ENCODE results near the gene COL4A3. TPM values are rescaled to one million over a fixed set of nuclear protein-coding genes. Genes with fewer than 3 reads are reported as not detected.
"Not testable (repeated sequence)": the region's sequence is repeated elsewhere in the genome, so short reads cannot be mapped to it uniquely, and the experiment has no call there.

The COL4A3 gene
- total RNA-seq, 2 donors from 2014 or later = 1.6 to 16.5 TPM

- Histone ChIP-seq H3K9me3 (no peaks in the 10 kb centered on the region), H3K4me1 (peaks cover 20% of the 10 kb centered on the region), H3K4me3 (no peak overlapping the region), H3K27ac (no peak overlapping the region), H3K27me3 (no peaks in the 10 kb centered on the region), H3K36me3 (replicated peaks in 1 of 2; ENCODE audit: insufficient read depth in 1 of 2, low read depth in 2 of 2) (no peaks in the 10 kb centered on the region)
- TF ChIP-seq CTCF (IDR thresholded peaks at IDR 0.05) = no peak
- TF ChIP-seq POLR2A (IDR thresholded peaks at IDR 0.05) = no peak
- intact Hi-C loops (cut with DNase I) = no loop called here
- 62 to 63% methylated on average over 2 of the region's 2 CpGs for WGBS, 2 donors
- no peak for DNase-seq
- no peak for ATAC-seq
Observed at GRCh38 chr2:227160164-227160563, 4.3 kb upstream of the COL4A3 start.

- no peaks in the 10 kb centered on the region for H3K36me3 ChIP-seq (replicated peaks in 1 of 2; ENCODE audit: insufficient read depth in 1 of 2, low read depth in 2 of 2)
- H3K4me3 ChIP-seq = no peak overlapping the region
- DNase-seq (no peak), ATAC-seq (no peak)
- no peaks in the 10 kb centered on the region for H3K27me3 ChIP-seq
- H3K4me1 ChIP-seq = peaks cover 23% of the 10 kb centered on the region
- no peak for TF ChIP-seq CTCF (IDR thresholded peaks at IDR 0.05)
- no peak for TF ChIP-seq POLR2A (IDR thresholded peaks at IDR 0.05)
- no peaks in the 10 kb centered on the region for H3K9me3 ChIP-seq
- intact Hi-C loops (cut with DNase I) = no loop called here
- H3K27ac ChIP-seq = no peak overlapping the region
Observed at GRCh38 chr2:227161947-227162346, 2.5 kb upstream of the COL4A3 start.

GRCh38 chr2:227163485-227163997 lies 883 bp upstream of the COL4A3 start:
- Histone ChIP-seq H3K9me3 (no peaks in the 10 kb centered on the region), H3K4me1 (peaks cover 23% of the 10 kb centered on the region), H3K4me3 (peak overlapping the region; percentile 69 to 74), H3K36me3 (replicated peaks in 1 of 2; ENCODE audit: insufficient read depth in 1 of 2, low read depth in 2 of 2) (no peaks in the 10 kb centered on the region), H3K27ac (peak overlapping the region in 3 of 4 donors; percentile 56 to 67 (median 64)), H3K27me3 (no peaks in the 10 kb centered on the region)
- WGBS, 2 donors = 0 to 2% methylated on average over 16 to 20 of the region's 20 CpGs
- DNase-seq (peak; percentile 19 to 53 (median 21)), ATAC-seq (peak; percentile 48)
- no peak for TF ChIP-seq CTCF (IDR thresholded peaks at IDR 0.05)
- TF ChIP-seq POLR2A (IDR thresholded peaks at IDR 0.05) = peak in 1 of 3 donors; percentile 14
- intact Hi-C loops (cut with DNase I) = no loop called here

GRCh38 chr2:227164763-227165291 lies 403 bp downstream of the COL4A3 start:
- Histone ChIP-seq H3K4me1 (peaks cover 23% of the 10 kb centered on the region), H3K36me3 (replicated peaks in 1 of 2; ENCODE audit: insufficient read depth in 1 of 2, low read depth in 2 of 2) (no peaks in the 10 kb centered on the region), H3K27ac (peak overlapping the region in 3 of 4 donors; percentile 56 to 67 (median 64)), H3K4me3 (peak overlapping the region; percentile 69 to 74), H3K9me3 (no peaks in the 10 kb centered on the region), H3K27me3 (no peaks in the 10 kb centered on the region)
- TF ChIP-seq POLR2A (IDR thresholded peaks at IDR 0.05) = no peak
- ATAC-seq (peak; percentile 38), DNase-seq (peak; percentile 20 to 62 (median 36))
- 1 to 9% methylated on average over 18 to 38 of the region's 38 CpGs for WGBS, 2 donors
- intact Hi-C loops (cut with DNase I) = no loop called here

GRCh38 chr2:227171779-227172178 lies 7.4 kb downstream of the COL4A3 start:
- WGBS, 2 donors = 91 to 92% methylated on average over 11 of the region's 11 CpGs
- ATAC-seq; H3K36me3 ChIP-seq (replicated peaks in 1 of 2; ENCODE audit: insufficient read depth in 1 of 2, low read depth in 2 of 2); H3K4me1 ChIP-seq; DNase-seq; H3K27ac ChIP-seq; H3K9me3 ChIP-seq; intact Hi-C loops (cut with DNase I); H3K27me3 ChIP-seq; H3K4me3 ChIP-seq: not testable (repeated sequence)
